Activated gamma-delta T cell treated with Interleukin-2 at 50 U/mL for 16 hours (primary cell): Measurements from ENCODE around the gene NSA2.

Experiments used
- DNase-seq: peaks from one replicate; pipeline ENCODE4 v3.0.0-alpha.2; 2020

Gene NSA2

GRCh38 chr5:74822288-74822687 is 55.2 kb downstream of the NSA2 start:
- DNase-seq, result no peak

GRCh38 chr5:74829413-74829812 is 62.4 kb downstream of the NSA2 start:
- no peak for DNase-seq
